SKM-1 (cell line): ENCODE data around the gene CRACR2A.

Experiments
- DNase-seq: peaks from one replicate; lab custom pipeline; 2025; ENCODE audit not compliant: unreplicated experiment; lab: John Stamatoyannopoulos, UW

CRACR2A gene

DNA sequence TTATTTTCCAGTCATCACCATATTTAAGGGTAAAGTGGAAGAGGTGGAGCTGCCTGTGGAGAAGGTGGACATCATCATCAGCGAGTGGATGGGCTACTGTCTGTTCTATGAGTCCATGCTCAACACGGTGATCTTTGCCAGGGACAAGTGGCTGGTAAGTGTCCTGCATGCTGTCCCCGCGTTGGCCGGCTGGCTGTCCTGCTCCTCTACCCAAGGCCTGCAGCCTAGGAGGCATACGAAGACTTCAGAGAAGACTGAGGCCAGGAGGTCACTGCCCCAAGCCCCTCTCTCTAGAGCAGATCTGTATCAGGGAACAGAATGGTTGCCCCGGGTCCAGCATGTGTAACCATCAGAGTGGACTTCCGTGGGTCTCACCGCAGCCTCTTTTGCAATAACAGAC lies 184.2 kb downstream of the CRACR2A start:
- no peak for DNase-seq

DNA sequence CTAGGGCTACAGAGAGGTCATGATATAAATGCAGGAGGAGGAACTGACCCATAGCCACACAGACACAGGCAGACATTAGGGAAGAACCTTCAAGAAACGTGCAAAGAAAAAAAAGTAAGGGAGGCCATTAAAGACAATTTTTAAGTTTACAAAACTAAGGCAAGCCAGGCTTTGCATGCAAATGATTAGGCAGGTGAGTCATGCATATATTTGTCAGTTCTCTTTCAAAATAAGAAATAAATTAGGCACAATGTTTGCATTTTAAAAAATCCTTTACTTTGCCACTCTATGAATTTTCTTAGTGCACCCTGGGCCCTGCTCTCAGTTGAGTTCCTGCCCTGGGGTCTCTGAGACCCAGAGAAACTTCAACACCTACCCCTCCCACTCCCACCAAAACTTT lies 186.9 kb downstream of the CRACR2A start:
- no peak for DNase-seq
